22Rv1 (cell line): ENCODE results near the gene HES2.

Experiments
- ZFX ChIP-seq: fragments of 450-650 bp; IDR thresholded peaks from 2 replicates; pipeline ENCODE4 v1.6.1; 2017; ENCODE audit warnings: antibody characterized with exemption, borderline replicate concordance
- TF ChIP-seq, protein P1 (sequence below): fragments of 450-650 bp; IDR thresholded peaks from 2 replicates; pipeline ENCODE4 v1.5.1; 2017; ENCODE audit warnings: mild to moderate bottlenecking

DNA sequence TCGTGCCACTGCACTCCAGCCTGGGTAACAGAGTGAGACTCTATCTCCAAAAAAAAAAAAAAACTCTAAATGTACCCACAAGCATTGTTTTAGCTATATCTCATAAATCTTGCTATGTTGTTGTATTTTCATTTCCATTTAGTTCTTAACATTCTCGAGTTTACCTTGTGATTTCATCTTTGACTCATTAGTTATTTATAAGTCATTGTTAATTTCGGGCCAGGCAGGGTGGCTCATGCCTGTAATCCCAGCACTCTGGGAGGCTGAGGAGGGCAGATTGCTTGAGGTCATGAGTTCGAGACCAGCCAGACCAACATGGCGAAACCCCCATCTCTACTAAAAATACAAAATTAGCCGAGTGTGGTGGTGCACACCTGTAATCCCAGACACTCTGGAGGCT lies 11.7 kb downstream of the HES2 start:
- TF ChIP-seq, protein P1, sequence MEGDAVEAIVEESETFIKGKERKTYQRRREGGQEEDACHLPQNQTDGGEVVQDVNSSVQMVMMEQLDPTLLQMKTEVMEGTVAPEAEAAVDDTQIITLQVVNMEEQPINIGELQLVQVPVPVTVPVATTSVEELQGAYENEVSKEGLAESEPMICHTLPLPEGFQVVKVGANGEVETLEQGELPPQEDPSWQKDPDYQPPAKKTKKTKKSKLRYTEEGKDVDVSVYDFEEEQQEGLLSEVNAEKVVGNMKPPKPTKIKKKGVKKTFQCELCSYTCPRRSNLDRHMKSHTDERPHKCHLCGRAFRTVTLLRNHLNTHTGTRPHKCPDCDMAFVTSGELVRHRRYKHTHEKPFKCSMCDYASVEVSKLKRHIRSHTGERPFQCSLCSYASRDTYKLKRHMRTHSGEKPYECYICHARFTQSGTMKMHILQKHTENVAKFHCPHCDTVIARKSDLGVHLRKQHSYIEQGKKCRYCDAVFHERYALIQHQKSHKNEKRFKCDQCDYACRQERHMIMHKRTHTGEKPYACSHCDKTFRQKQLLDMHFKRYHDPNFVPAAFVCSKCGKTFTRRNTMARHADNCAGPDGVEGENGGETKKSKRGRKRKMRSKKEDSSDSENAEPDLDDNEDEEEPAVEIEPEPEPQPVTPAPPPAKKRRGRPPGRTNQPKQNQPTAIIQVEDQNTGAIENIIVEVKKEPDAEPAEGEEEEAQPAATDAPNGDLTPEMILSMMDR: no peak
- no peak for TF ChIP-seq ZFX
